ENCODE measurements around the gene RAVER2. TPM values are rescaled to one million over a fixed set of nuclear protein-coding genes. Genes with fewer than 3 reads are reported as not detected.

RAVER2 gene
- total RNA-seq, 1 experiment from 2014 or later, result 15.1 TPM

GRCh38 chr1:64790832-64791487, 46.1 kb downstream of the RAVER2 start:
- Histone ChIP-seq H3K27ac (ENCODE audit: low read length) (no peak overlapping the region), H3K36me3 (ENCODE audit: control insufficient read depth, insufficient read depth, low read length) (no peaks in the 10 kb centered on the region), H3K9me3 (ENCODE audit: control insufficient read depth, insufficient read depth, low read depth, low read length) (peaks cover 9% of the 10 kb centered on the region; the same call in 1 of the 2 replicates), H3K27me3 (ENCODE audit: control insufficient read depth, insufficient read depth, low read length) (no peaks in the 10 kb centered on the region), H3K4me3 (ENCODE audit: low read depth in 2 of 2, low read length in 2 of 2) (no peak overlapping the region), H3K4me1 (ENCODE audit: control insufficient read depth, insufficient read depth, low read length) (no peaks in the 10 kb centered on the region)
- intact Hi-C loops (cut with micrococcal nuclease; ENCODE audit: unreplicated experiment) (no loop called here), in situ Hi-C loops (cut with HindIII; ENCODE audit: low pct_unique_long_range_greater_than_20kb, low sequenced_read_pairs) (no loop called here)
- CTCF ChIA-PET, result no interaction called here
- TF ChIP-seq SIN3A (IDR thresholded peaks at IDR 0.05; ENCODE audit: borderline replicate concordance, insufficient read depth, low read depth, low read length), result no peak
- no peak for TF ChIP-seq REST (IDR thresholded peaks at IDR 0.05; ENCODE audit: insufficient read depth in 1 of 2, low read depth in 2 of 2, low read length in 1 of 2)
- TF ChIP-seq CTCF (IDR thresholded peaks at IDR 0.05), result no peak
- no peak for TF ChIP-seq TCF7L2 (IDR thresholded peaks at IDR 0.05; ENCODE audit: low read depth, low read length)
- no peak for TF ChIP-seq POLR2AphosphoS5 (IDR thresholded peaks at IDR 0.05; ENCODE audit: low read depth, low read length)
- POLR2A ChIA-PET, result interaction anchor here (0.6 kb wide), 1 partner anchor 1266 kb away, joined by 3 read pairs; no protein-coding TSS in a partner anchor
- ATAC-seq, result no peak
- BruUV-seq (replicated peaks), result no TSS peak
- DNase-seq (ENCODE audit: low read depth, low spot score), result no peak

- no peak for DNase-seq (ENCODE audit: low read depth, low spot score)
- Histone ChIP-seq H3K4me1 (ENCODE audit: control insufficient read depth, insufficient read depth, low read length) (no peaks in the 10 kb centered on the region), H3K4me3 (ENCODE audit: low read depth in 2 of 2, low read length in 2 of 2) (no peak overlapping the region), H3K36me3 (ENCODE audit: control insufficient read depth, insufficient read depth, low read length) (no peaks in the 10 kb centered on the region), H3K27me3 (ENCODE audit: control insufficient read depth, insufficient read depth, low read length) (no peaks in the 10 kb centered on the region), H3K9me3 (ENCODE audit: control insufficient read depth, insufficient read depth, low read depth, low read length) (no peaks in the 10 kb centered on the region), H3K27ac (ENCODE audit: low read length) (no peak overlapping the region)
- no TSS peak for BruUV-seq (replicated peaks)
- ATAC-seq, result no peak
- in situ Hi-C loops (cut with HindIII; ENCODE audit: low pct_unique_long_range_greater_than_20kb, low sequenced_read_pairs), result no loop called here
- intact Hi-C loops (cut with micrococcal nuclease; ENCODE audit: unreplicated experiment), result no loop called here
- ChIA-PET POLR2A (no interaction called here), CTCF (no interaction called here)
- TF ChIP-seq POLR2AphosphoS5 (IDR thresholded peaks at IDR 0.05; ENCODE audit: low read depth, low read length) (no peak), TCF7L2 (IDR thresholded peaks at IDR 0.05; ENCODE audit: low read depth, low read length) (no peak), CTCF (IDR thresholded peaks at IDR 0.05) (no peak), SIN3A (IDR thresholded peaks at IDR 0.05; ENCODE audit: borderline replicate concordance, insufficient read depth, low read depth, low read length) (no peak), REST (IDR thresholded peaks at IDR 0.05; ENCODE audit: insufficient read depth in 1 of 2, low read depth in 2 of 2, low read length in 1 of 2) (no peak)
Measured at GRCh38 chr1:64798872-64799271, 54.0 kb downstream of the RAVER2 start.
